Mucosa of gallbladder (tissue), 1 donor: Measurements from ENCODE around the gene GAPT. TPM values are rescaled to one million over a fixed set of nuclear protein-coding genes. Genes with fewer than 3 reads are reported as not detected.

Experiments used
- DNase-seq: peaks from one replicate; pipeline ENCODE4 v3.0.0-alpha.2; 2020; ENCODE audit warnings: low spot score
- total RNA-seq: library from RNA; stranded (reverse); gene quantifications from one replicate; pipeline ENCODE4 v1.2.1, GENCODE V29; 2021
- donor health status: DM: no; HTN: no; CAD: no.

The GAPT gene
- total RNA-seq, 1 donor from 2014 or later = 4.7 TPM

DNA sequence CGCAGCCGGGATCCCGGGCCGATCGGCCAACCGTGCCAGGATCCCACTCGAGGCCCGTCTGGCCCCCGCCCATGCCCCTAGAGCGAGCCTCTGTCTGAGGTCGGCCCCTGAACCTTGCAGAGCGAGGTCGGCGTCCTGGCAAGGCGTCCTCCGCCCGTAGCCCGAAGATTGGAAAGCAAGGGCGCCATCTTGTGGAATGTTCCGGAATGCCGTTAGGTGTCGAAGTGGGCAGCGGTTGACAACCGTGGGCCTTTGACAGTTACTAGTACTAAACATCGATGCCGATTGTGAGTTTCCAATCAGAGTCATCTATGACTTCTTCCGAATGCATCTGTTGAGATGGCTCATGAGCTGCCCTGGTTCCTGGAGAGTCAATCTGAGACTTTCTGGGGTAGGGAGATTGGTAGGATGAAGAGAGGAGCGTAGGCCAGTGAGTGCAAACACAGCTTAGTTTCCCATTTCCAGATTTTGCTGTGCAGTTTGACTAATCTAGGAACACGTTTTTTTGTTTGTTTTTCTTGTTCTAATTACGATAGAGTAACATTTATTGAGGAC is 30.4 kb upstream of the GAPT start:
- peak; percentile 94 for DNase-seq

DNA sequence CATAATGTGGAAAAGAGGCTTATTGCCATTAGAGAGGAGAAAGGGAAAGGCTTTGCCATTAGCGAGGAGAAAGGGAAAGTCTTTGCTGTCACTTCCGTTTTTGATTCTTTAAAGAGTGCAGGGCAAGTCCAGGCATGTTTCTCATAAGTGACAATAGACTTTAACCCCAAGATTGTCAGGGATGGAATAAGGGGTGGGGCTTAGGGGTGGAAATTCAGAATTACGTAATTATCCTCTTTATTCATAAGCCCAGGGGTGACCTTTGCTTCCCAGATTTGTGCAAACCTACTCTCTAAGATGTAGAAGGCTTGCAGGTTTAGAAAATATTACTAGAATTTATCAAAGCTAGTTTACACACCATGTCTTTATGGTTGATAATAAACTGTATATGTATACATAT is 29.1 kb upstream of the GAPT start:
- peak; percentile 44 for DNase-seq

DNA sequence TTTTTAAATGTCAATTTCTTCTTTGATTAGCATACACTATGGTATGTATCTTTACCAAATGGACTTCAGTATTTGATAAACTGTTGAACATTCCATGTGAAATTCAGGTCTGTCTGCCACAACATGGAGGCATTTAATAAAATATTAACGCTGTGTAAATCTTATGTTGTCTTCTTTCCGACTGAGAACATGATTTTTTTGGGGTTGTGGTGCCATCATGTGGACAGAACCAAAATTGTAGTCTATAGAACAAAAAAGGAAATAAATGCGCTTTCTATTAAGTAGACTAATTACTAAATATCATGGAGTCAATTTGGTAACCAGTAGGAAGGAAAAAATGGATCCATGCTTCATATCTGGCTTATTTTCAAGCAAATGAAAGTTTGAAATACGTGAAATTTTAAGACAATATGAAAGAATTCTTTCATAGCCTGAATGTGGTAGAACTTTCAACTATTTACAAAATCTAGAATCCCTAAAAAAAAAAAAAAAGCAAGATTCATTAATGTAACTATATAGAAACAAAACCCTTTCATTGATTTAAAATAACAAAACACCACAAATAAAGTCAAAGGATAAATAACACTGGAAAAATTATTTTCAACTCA is 28.5 kb upstream of the GAPT start:
- DNase-seq = peak; percentile 61

DNA sequence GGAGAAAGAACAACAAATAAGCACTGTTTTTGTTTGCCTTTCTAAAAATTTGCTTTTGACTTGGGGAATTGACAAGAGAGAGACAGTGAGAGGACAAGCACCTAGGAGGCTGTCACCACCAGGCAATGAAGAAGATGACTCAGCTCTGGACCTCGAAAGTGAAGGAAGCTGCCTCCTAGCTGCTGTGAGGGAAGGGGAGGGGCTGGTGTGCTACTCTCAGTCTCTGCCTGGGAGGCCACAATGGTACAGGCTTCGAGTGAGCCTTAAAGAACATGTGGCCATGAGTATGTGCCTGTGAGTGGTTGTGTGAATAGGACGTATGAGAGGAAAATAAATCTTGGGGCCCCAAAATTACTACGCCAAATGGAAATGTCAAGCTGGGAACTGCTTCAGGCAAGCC is 24.3 kb upstream of the GAPT start:
- peak; percentile 46 for DNase-seq

DNA sequence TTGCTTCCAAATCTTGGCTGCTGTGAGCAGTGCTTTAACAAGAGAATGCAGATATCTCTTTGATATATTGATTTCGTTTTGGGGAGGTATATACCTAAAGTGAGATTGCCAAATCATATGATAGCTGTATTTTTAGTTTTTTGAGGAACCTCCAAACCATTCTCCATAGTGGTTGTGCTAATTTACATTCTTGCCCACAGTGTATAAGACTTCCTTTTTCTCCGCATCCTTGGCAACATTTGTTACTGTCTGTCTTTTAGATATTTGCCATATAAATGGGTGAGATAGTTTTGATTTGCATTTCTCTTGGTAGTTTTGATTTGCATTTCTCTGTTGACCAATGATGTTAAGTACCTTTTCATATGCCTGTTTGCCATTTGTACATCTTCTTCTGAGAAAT is 21.3 kb upstream of the GAPT start:
- DNase-seq = no peak

DNA sequence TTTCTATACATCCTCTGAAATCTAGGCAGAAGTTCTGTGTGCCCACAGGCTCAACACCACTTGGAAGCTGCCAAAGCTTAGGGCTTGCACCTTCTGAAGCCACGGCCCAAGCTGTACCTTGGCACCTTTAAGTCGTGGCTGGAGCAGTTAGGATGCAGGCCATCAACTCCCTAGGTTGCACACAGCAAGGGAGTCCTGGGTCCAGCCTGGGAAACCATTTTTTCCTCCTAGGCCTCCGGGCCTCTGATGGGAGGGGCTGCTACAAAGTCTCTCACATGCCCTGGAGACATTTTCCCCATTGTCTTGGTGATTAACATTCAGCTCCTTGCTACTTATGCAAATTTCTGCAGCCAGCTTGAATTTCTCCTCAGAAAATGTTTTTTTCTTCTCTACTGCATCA is 15.8 kb upstream of the GAPT start:
- no peak for DNase-seq

DNA sequence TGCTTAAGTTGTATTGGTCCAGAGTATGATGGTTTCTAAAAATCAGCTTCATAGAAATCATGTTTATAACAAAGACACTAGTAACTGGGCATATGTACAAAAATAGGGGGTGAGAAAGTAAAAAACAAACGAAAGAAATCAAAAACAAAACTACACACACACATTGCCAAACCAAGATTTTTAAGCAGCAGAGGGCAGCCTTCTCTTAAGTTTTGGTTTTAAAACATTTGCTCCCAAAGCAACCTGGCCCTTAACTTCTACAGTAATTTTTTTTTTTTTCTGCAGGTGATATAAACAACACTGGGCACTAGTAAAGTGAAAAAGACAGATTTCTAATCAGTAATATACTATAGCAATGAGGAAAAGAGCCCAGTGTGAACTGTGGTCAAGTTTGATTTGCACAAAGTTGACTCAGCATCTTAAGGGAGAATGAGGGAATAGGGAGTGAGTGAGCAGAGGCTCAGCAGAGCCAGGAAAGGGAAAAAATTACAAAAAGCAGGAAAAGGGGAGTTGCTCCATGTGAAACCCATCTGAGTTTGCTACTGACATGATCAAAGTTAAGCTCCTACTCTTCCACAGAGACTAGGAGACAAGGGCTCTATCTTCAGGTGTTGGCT is 13.4 kb upstream of the GAPT start:
- DNase-seq = no peak

DNA sequence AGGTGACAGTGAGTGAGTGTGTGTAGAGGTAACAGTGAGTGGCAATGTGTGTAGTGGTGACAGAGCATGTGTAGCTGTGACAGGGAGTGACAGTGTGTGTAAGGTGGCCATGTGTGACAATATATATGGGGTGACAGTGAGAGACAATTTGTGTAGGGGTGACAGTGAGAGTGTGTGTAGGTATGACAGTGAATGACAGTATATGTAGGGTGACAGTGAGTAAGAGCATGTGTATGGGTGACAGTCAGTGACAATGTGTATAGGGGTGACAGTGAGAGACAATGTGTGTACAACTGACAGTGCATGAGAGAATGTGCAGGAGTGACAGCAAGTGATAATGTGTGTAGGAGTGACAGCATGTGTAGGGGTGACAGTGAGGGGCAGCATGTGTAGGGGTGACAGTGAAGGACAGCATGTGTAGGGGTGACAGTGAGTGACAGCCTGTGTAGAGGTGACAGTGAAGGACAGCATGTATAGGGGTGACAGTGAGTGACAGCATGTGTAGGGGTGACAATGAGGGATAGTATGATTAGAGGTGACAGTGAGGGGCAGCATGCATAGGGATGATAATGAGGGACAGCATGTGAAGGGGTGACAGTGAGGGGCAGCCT is 10.1 kb upstream of the GAPT start:
- no peak for DNase-seq

DNA sequence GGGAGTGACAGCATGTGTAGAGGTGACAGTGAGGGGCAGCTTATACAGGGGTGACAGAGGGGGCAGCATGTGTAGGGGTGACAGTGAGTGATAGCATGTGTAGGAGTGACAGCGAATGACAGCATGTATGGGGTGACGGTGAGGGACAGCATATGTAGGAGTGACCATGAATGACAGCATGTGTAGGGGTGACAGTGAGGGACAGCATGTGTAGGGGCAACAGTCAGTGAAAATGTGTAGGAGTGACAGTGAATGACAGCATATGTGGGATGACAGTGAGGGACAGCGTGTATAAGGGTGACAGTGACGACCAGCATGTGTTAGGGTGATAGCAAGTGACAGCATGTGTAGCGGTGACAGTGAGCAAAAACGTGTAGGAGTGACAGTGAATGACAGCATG is 9.4 kb upstream of the GAPT start:
- no peak for DNase-seq

DNA sequence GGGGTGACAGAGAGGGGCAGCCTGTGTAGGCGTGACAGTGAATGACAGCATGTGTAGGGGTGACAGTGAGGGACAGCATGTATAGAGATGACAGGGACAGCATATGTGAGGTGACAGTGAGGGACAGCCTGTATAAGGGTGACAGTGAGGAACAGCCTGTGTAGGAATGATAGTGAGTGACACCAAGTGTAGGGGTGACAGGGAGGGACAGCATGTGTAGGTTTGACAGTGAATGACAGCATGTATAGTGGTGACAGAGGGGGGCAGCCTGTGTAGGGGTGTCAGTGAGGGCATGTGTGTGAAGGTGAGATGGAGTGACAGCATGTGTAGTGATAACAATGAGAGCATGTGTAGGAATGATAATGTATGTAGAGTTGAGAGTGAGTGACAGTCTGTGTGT is 8.7 kb upstream of the GAPT start:
- no peak for DNase-seq

DNA sequence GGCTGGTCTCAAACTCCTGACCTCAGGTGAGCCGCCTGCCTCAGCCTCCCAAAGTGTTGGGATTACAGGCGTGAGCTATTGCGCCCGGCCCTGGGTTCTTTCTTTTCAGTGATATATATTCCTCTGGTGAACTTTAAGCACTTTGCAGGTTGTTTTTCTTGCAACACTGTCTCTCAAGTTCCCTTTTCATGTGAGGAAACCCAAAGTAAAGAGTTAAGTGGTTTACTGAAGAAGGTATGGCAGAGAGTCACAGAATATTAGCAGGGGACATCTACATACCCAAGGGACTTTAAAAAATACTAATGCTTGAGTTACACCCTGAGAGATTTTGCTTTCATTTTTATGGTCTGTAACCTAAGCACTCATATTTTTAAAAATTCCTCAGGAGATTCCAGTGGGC is 6.7 kb upstream of the GAPT start:
- no peak for DNase-seq

DNA sequence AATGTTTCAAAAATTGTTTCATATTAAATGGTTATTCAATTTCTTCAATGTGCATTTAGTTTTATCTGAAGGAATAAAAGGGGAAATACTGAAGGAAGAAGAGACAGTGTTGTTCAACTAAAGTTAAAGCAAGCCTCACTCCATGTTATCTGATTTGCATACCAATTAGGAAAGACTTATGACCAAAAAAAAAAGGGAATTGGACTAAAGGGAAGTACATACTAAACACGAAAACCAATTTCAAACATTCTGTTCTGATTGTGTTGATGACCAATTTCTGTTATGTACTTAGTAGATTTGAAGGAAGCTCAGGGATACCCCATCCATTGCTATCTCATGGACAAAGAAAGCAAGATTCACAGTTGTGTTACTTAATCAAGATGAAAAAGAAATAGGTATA is 4.9 kb upstream of the GAPT start:
- DNase-seq = no peak

DNA sequence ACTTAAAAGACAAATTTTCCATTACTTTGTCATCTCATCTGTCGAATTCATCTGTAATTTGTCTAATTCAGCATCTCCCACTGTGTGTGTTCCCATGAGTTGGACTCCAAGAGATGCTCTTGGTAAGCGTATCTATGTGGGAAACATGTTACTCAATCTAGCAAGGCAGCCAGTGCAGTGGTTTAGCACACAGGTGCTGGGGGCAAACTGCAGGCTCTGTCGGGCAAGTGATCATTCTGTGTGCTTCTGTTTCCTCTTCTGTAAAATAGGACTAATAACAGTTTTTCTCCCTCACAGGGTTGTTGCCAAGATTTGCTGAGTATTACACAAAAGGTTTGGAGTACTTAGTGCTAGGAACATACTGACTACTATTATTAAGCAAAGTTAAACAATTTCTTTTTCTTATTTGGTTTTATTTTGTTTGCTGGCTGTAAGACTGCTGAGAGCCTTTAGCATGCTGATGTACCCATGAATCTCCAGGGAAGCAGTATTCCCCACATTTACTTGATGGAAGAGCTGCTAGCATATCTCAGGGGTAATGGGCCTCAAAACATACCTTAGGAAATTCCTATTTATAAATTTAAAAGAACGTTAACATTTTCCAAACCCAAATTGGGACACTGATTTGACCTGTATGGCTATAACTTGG is 709 bp upstream of the GAPT start:
- no peak for DNase-seq

DNA sequence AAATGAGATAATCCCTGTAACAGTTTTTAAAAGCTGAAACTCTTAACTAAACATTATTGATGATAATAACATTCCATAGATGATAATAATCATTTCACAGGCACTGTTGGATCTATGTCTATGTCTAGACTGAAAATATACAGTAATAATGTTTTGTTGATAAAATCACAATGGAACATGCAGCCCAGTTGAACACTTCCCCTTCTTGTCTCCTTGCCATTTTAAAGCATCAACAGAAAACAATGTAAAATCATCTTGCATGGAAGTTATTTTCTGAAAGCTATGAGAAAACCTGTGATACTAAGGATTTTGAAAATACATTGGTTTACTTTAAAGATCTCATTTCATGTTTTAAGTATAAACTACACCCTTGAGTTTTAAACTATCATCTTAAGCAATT is 1.9 kb downstream of the GAPT start:
- DNase-seq = no peak

DNA sequence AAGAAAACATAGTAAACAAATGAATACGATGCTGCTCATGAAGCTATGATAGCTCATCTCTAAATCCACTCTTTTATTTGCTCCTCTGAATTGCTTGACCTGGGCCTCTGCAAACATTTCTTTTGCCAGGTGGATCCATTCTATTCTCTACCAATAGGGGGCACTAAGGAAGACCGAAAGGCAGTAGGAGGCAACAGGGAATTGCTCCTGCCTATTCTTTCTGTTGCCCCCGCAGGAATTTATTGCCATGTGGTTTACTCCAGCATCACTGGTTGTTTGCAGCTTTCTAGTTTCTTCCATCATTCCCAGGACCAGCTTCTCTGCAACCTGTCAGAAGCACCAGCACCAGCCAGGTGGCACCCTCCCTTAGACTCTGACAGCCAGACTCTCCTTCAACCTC is 5.3 kb downstream of the GAPT start:
- DNase-seq = no peak

DNA sequence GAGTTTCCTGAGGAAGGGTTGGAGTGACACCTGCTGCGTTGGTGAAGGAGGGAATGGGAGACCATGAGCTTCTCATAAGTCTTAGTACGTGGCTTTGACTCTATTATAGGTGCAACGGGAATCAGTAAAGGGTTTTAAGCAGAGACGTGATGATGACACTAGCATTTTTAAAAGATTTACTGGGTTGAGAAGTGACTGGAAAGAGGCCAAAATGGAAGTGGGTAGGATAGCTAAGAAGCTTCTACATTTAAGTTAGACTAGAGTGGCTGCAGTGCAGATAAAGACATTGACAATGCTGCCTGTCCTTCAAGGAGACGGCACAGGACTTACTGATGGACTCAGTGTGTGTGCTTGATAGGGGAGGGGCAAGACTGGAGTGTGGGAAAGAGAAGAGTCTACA is 6.2 kb downstream of the GAPT start:
- DNase-seq = no peak

DNA sequence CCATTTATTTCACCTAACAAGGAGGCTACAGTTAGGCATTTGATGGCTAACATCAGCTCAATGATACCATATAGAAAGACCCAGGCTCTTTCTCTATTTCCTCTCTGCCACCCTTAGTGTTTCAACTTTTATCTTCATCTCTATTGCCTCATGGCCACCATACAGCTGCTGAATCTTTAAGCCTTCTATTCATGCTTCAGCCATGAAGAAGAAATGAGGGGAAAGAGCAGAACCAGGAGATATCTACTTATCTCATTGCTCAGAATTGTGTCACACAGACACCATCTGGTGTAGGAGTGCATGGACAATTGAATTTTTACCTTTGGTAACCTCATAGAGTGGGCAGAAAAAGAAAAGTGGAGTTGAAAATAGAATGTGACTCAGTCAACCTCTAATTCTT is 6.7 kb downstream of the GAPT start:
- DNase-seq = no peak

DNA sequence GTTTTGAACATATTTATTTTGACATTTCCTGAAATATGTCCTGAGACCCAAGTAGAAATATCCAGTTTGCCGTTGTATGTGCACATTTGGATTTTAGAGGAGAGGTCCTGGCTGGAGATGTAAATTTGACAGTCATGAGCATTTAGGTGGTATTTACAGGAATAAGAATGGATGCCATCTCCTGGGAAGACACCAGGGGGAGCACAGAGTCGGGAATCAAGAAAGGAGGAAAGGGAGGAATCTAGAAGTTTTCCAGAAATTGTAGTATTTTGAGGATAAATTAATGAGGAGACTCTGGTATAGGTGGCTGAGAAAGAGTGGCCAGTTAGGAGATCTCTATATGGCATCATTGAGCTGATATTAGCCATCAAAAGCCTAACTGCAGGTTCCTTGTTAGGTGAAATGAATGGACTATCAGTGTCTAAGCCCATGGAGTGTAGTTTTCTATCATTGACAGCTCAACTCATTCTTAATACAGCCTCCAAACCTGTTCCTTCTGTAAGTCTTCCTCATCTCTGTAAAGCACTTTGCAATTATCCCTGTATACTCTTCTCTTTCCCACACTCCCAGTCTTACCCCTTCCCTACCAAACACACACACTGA is 7.2 kb downstream of the GAPT start:
- DNase-seq = peak; percentile 39

DNA sequence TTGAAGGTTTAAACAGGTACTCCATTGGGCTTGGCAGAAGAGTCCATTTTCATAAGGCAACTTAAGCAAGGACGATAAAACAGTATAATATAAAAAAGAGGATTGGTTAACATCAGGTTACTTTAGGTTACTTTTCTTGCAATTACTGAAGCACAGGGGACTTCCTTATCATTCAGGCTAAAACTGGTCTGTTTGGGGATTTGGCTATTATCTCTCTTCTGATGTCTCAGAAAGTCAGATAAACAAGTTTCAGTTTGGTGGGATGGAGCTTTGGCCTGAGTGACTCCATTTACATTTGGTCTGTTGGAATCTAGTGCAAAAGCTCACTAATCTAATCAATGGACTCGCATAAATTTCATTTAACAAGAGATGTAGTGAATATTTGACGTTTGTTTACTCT is 8.0 kb downstream of the GAPT start:
- DNase-seq = no peak

DNA sequence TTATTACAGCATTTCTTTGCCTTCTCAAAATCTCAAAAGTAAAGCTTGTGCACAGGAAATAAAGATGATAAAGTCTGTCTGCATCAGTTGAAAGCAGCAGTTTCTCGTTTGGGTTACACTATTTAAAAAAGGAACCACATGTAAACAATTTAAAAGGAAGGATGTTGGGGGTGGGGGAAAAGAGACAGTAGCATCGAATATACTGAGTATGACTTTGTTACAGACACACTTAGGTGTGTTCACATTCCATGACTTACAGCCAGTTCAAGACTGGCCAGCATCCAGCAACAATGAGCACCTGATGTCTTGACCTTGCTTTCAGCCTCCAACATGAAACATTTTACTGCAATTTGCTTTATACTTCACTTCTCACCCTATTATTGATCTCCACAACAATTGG is 8.7 kb downstream of the GAPT start:
- peak; percentile 69 for DNase-seq

DNA sequence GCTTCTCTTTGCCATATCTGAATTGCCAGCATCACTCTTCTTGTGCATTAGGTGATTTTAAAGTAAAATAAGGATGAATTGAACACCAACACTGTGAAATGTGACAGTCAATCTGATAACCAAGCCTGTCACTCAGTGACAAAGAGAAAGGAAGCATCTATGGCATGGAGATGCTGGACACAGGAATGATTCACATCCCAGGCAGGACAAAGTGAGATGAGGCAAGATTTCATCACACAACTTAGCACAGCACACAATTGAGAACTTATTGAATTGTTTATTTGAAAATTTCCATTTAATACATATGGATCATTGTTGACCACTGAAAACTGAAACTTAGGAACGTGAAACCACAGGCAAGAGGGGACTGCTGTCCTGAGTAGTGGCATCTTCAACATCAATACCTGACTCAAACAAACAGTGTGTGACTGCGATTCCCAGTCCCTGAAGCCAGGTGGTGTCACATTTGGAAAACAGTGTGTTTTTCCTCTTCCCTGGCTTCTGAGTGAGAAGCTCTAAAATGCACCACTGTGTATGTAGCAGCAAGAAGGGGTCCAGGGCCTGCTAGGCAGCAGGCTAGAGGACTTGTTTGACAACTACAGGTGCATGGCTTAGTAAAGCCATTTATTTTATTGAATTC is 10.7 kb downstream of the GAPT start:
- no peak for DNase-seq
